Liver (tissue), 9 donors: ENCODE measurements around the gene GTF2IRD1. TPM values are rescaled to one million over a fixed set of nuclear protein-coding genes. Genes with fewer than 3 reads are reported as not detected.

Experiments used
- DNase-seq: peaks from one replicate; pipeline ENCODE4 v3.0.0-alpha.2; 2017; ENCODE audit warnings: low spot score
- H3K27ac ChIP-seq, 2 donors: one replicate each; pipeline ENCODE4 v1.7.0; 2013; ENCODE audit warnings: inconsistent platforms in 2 of 2, low read length in 2 of 2, control low read depth in 1 of 2, low read depth in 1 of 2, mild to moderate bottlenecking in 1 of 2
- H3K27me3 ChIP-seq, 4 donors: one replicate each; pipeline versions ENCODE4 v1.6.1 to v1.7.0; 2013; ENCODE audit warnings: low read length in 3 of 4, inconsistent platforms in 1 of 4, mild to moderate bottlenecking in 1 of 4, moderate library complexity in 1 of 4; ENCODE audit not compliant: control insufficient read depth in 4 of 4, insufficient read depth in 4 of 4
- H3K36me3 ChIP-seq, 4 donors: one replicate each; pipeline versions ENCODE4 v1.6.1 to v1.7.0; 2013; ENCODE audit warnings: low read length in 3 of 4, mild to moderate bottlenecking in 3 of 4, low read depth in 1 of 4, moderate library complexity in 1 of 4; ENCODE audit not compliant: control insufficient read depth in 4 of 4, insufficient read depth in 3 of 4
- H3K4me1 ChIP-seq, 4 donors: one replicate each; pipeline versions ENCODE4 v1.6.1 to v1.7.0; 2013; ENCODE audit warnings: low read length in 3 of 4, mild to moderate bottlenecking in 3 of 4, moderate library complexity in 1 of 4; ENCODE audit not compliant: control insufficient read depth in 4 of 4, insufficient read depth in 4 of 4
- H3K4me3 ChIP-seq, 3 donors: one replicate each; pipeline versions ENCODE4 v1.6.1 to v1.7.0; 2013; ENCODE audit warnings: low read length in 3 of 3, control low read depth in 1 of 3, low read depth in 1 of 3, mild to moderate bottlenecking in 1 of 3
- H3K9ac ChIP-seq, 2 donors: one replicate each; pipeline ENCODE4 v1.7.0; 2013; ENCODE audit warnings: low read length in 2 of 2, mild to moderate bottlenecking in 2 of 2, moderate library complexity in 2 of 2, control low read depth in 1 of 2, low read depth in 1 of 2
- H3K9me3 ChIP-seq, 4 donors: one replicate each; pipeline versions ENCODE4 v1.6.1 to v1.7.0; 2013; ENCODE audit warnings: low read length in 3 of 4; ENCODE audit not compliant: control insufficient read depth in 4 of 4
- ATF3 ChIP-seq: IDR thresholded peaks from 2 replicates; pipeline ENCODE4 v1.6.1; 2016; ENCODE audit warnings: antibody characterized with exemption
- EGR1 ChIP-seq, 2 donors: IDR thresholded peaks; 2 replicates each; pipeline ENCODE4 v1.6.1; 2016 to 2018; ENCODE audit warnings: antibody characterized with exemption in 2 of 2, low read depth in 2 of 2
- FOXA1 ChIP-seq: IDR thresholded peaks from 2 replicates; pipeline ENCODE4 v1.6.1; 2016; ENCODE audit warnings: antibody characterized with exemption
- FOXA2 ChIP-seq: IDR thresholded peaks from 2 replicates; pipeline ENCODE4 v1.6.1; 2016; ENCODE audit warnings: antibody characterized with exemption
- GABPA ChIP-seq, 2 donors: IDR thresholded peaks in 1 of 2; conservative IDR thresholded peaks in 1 of 2; 2 replicates each; pipeline ENCODE4 v1.6.1; 2016; ENCODE audit warnings: antibody characterized with exemption in 2 of 2, mild to moderate bottlenecking in 1 of 2, moderate library complexity in 1 of 2
- HNF4A ChIP-seq, 2 donors: conservative IDR thresholded peaks; 2 replicates each; pipeline ENCODE4 v1.6.1; 2016; ENCODE audit warnings: antibody characterized with exemption in 2 of 2, mild to moderate bottlenecking in 2 of 2
- HNF4G ChIP-seq: IDR thresholded peaks from 2 replicates; pipeline ENCODE4 v1.6.1; 2016; ENCODE audit warnings: antibody characterized with exemption
- JUND ChIP-seq, 2 donors: IDR thresholded peaks; 2 replicates each; pipeline ENCODE4 v1.6.1; 2016; ENCODE audit warnings: antibody characterized with exemption in 2 of 2
- NR2F2 ChIP-seq: IDR thresholded peaks from 2 replicates; pipeline ENCODE4 v1.6.1; 2016; ENCODE audit warnings: antibody characterized with exemption
- RAD21 ChIP-seq, 2 donors: IDR thresholded peaks; 2 replicates each; pipeline ENCODE4 v1.6.1; 2016; ENCODE audit warnings: antibody characterized with exemption in 2 of 2, mild to moderate bottlenecking in 2 of 2
- REST ChIP-seq: IDR thresholded peaks from 2 replicates; pipeline ENCODE4 v1.6.1; 2016; ENCODE audit warnings: antibody characterized with exemption, mild to moderate bottlenecking
- RXRA ChIP-seq, 2 donors: IDR thresholded peaks; 2 replicates each; pipeline ENCODE4 v1.6.1; 2017 to 2018; ENCODE audit warnings: antibody characterized with exemption in 2 of 2, mild to moderate bottlenecking in 1 of 2
- SP1 ChIP-seq: IDR thresholded peaks from 2 replicates; pipeline ENCODE4 v1.6.1; 2018; ENCODE audit warnings: antibody characterized with exemption, mild to moderate bottlenecking
- YY1 ChIP-seq: IDR thresholded peaks from 2 replicates; pipeline ENCODE4 v1.6.1; 2016; ENCODE audit warnings: antibody characterized with exemption, mild to moderate bottlenecking
- WGBS: extraction: QIAGEN DNeasy Blood & Tissue Kit; methylation state at CpG from one replicate; pipeline ENCODE4 v1.1.7; 2013; 5-methylcytosine and 5-hydroxymethylcytosine counted together
- polyA plus RNA-seq, 2 donors: library from polyadenylated mRNA; stranded (reverse) in 1 of 2; unstranded in 1 of 2; fragments of 200-250 nt in 1 of 2; fragments of >200 nt in 1 of 2; fragmentation: Nextera tagmentation in 1 of 2; extraction: Ambion mirVana in 1 of 2; gene quantifications; one replicate each; pipeline versions ENCODE4 v1.2.1 to v1.2.3, GENCODE V29; 2013 to 2015
- total RNA-seq, 2 donors: library from RNA; depleted of rRNA; stranded (reverse); fragments of >200 nt; gene quantifications; one replicate each; pipeline ENCODE4 v1.2.3, GENCODE V29; 2014
- TF ChIP-seq, protein P1 (sequence below): fragments of 150-350 bp; IDR thresholded peaks from 2 replicates; pipeline ENCODE4 v1.5.1; 2017; ENCODE audit warnings: improper control_type of control experiment, low read depth, low read length; ENCODE audit not compliant: missing input control
- TF ChIP-seq, protein P2 (sequence below): IDR thresholded peaks from 2 replicates; pipeline ENCODE4 v1.6.1; 2016; ENCODE audit warnings: antibody characterized with exemption
- TF ChIP-seq, protein P3 (sequence below): IDR thresholded peaks from 2 replicates; pipeline ENCODE4 v1.6.1; 2016; ENCODE audit warnings: antibody characterized with exemption
- donor health status: healthy.
- donor health status: healthy.
- donor health status: healthy.
- donor health status: healthy.
- donor health status: healthy.

The GTF2IRD1 gene
- total and polyA plus RNA-seq, 4 donors, result 2.0 to 7.4 (median 3.3) TPM

DNA sequence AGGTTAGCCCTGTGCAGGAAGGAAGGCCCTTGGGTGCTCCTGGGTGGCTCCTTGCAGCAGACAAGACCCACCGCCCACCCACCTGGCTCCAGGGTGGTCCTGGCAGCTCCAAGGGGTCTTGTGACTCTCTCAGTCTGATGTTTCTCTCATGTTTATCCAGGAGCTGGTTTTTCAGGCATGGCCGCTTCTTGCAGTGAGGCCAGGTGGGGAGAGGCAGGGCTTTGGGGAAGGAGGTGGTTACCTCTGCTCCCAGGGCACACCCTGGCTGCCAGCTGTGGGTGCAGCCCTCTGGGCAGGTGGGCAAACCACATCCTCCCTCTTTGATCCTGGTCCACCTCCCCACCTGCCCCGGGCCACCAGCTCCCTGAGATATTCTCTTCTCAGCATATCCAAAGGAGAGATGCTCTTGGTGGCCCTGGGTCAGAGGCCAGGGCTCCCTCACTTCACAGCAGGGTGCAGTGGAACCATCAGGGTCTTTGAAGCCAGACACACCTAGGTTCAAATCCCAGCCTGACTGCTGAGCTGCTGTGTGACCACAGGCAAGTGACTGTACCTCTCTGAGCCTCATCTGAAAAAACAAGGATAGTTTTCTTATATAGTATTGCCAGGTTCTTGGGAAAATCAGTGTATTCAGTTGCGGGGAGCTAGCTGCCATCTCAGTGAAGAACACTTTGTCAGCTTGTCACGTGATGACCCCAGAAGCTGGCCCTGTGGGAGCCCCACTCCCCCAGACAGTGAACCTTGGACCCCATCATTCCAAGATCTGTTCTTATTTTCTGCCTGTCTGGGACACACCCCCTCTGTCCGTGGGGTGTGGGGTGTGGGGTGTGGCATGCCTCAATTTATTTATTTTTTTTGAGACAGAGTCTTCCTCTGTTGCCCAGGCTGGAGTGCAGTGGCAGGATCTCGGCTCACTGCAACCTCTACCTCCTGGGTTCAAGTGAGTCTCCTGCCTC is 11.5 kb downstream of the GTF2IRD1 start:
- no peak for TF ChIP-seq GABPA (IDR thresholded peaks at IDR 0.05 in 1 of 2, conservative IDR thresholded peaks at IDR 0.05 in 1 of 2)
- TF ChIP-seq YY1, result no peak
- TF ChIP-seq, protein P1, sequence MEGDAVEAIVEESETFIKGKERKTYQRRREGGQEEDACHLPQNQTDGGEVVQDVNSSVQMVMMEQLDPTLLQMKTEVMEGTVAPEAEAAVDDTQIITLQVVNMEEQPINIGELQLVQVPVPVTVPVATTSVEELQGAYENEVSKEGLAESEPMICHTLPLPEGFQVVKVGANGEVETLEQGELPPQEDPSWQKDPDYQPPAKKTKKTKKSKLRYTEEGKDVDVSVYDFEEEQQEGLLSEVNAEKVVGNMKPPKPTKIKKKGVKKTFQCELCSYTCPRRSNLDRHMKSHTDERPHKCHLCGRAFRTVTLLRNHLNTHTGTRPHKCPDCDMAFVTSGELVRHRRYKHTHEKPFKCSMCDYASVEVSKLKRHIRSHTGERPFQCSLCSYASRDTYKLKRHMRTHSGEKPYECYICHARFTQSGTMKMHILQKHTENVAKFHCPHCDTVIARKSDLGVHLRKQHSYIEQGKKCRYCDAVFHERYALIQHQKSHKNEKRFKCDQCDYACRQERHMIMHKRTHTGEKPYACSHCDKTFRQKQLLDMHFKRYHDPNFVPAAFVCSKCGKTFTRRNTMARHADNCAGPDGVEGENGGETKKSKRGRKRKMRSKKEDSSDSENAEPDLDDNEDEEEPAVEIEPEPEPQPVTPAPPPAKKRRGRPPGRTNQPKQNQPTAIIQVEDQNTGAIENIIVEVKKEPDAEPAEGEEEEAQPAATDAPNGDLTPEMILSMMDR, result no peak
- no peak for TF ChIP-seq NR2F2
- no peak for TF ChIP-seq REST
- no peak for TF ChIP-seq HNF4G
- TF ChIP-seq, protein P2, sequence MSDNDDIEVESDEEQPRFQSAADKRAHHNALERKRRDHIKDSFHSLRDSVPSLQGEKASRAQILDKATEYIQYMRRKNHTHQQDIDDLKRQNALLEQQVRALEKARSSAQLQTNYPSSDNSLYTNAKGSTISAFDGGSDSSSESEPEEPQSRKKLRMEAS, result no peak
- no peak for TF ChIP-seq FOXA2
- no peak for TF ChIP-seq JUND (IDR thresholded peaks at IDR 0.05)
- no peak for TF ChIP-seq SP1
- TF ChIP-seq RAD21 (IDR thresholded peaks at IDR 0.05), result no peak
- TF ChIP-seq EGR1 (IDR thresholded peaks at IDR 0.05; ENCODE audit: low read depth in 2 of 2), result no peak
- TF ChIP-seq ATF3, result no peak
- no peak for TF ChIP-seq RXRA (IDR thresholded peaks at IDR 0.05)
- no peak for TF ChIP-seq HNF4A (conservative IDR thresholded peaks at IDR 0.05)
- TF ChIP-seq, protein P3, sequence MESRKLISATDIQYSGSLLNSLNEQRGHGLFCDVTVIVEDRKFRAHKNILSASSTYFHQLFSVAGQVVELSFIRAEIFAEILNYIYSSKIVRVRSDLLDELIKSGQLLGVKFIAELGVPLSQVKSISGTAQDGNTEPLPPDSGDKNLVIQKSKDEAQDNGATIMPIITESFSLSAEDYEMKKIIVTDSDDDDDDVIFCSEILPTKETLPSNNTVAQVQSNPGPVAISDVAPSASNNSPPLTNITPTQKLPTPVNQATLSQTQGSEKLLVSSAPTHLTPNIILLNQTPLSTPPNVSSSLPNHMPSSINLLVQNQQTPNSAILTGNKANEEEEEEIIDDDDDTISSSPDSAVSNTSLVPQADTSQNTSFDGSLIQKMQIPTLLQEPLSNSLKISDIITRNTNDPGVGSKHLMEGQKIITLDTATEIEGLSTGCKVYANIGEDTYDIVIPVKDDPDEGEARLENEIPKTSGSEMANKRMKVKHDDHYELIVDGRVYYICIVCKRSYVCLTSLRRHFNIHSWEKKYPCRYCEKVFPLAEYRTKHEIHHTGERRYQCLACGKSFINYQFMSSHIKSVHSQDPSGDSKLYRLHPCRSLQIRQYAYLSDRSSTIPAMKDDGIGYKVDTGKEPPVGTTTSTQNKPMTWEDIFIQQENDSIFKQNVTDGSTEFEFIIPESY, result no peak
- TF ChIP-seq FOXA1, result no peak
- DNase-seq, result no peak
- Histone ChIP-seq H3K9me3 (no peaks in the 10 kb centered on the region), H3K4me3 (no peak overlapping the region), H3K27ac (no peak overlapping the region), H3K4me1 (no peaks in the 10 kb centered on the region), H3K9ac (no peak overlapping the region), H3K36me3 (no peaks in the 10 kb centered on the region), H3K27me3 (no peaks in the 10 kb centered on the region)
- 87% methylated on average over 7 of the region's 7 CpGs for WGBS
